Kidney capillary endothelial cell (primary cell): Measurements from ENCODE around the gene TTLL8.
"Not testable (repeated sequence)": the region's sequence is repeated elsewhere in the genome, so short reads cannot be mapped to it uniquely, and the experiment has no call there.

ENCODE experiments used
- DNase-seq: peaks from one replicate; pipeline ENCODE4 v3.0.0-alpha.2; 2018; ENCODE audit warnings: low spot score

TTLL8 gene

DNA sequence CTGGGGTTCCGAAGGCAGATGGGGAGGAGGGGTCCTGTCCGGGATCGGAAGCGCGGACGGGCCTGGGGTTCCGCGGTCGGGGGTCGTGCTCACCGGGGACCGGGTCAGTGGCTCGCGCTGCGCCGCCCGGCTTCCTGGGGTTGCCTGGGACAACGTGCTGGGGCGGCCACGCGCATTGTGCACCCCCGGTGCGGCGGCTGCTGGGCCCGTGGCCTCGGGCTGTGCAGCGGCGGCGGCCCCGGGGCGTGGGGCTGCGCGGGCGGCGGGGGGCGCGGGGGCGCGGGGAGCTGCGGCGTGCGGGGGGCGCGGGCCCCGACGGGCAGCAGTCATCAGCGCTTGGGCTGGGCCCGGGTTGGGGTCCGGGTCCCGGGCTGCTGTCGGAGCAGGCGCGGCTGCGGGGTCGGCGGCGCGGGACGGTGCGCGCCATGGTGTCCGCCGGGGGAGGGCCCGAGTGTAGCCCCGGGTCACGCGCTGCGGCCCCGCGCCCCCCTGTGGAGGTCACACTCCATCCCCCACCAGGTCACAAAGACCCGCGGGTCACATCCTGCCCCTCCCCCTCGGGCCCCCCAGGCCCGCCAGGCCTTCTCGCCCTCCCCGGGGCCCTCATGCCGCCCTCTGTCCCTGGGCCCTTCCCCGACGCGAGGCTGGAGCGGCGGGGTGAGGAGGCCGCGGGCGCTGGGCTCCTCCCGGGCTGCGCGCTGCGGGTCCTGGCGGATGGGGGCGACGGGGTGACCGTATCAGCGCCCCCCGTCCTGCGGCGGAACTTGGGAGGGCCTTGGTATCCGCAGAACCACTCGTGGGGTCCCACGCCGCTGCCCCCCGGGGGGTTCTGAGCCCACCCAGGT lies at the start of gene TTLL8:
TSS of gene TTLL8 (minus strand) at position 238 of the 845 bp plus-strand sequence.
- no peak for DNase-seq

- no peak for DNase-seq
These were observed 49.4 kb upstream of the TTLL8 start for GRCh38 chr22:50107529-50107928.

GRCh38 chr22:50105208-50106100 lies 47.4 kb upstream of the TTLL8 start:
- peak; percentile 73 for DNase-seq

- DNase-seq, result no peak
These were observed 46.0 kb upstream of the TTLL8 start for GRCh38 chr22:50104141-50104544.

DNA sequence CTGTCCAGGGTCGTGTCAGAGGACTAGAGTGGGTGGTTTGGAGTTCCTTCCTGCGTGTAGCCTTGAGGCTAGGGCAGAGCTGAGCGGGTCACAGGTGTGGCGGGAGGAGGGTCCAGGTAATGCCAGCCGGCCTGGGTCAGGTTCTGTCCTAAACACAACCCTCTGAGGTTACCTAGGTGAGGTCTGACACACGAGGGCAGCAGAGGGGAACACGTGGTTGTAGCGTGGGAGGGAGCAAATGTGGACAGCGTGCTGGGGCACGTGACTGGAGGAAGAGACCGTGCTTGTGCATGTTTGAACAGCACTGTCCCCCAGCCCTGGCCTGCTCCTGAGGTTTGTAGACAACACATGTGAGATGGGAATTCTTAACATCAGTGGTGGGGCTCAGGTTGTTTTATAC lies 44.8 kb upstream of the TTLL8 start:
- no peak for DNase-seq

- no peak for DNase-seq
These were observed 43.9 kb upstream of the TTLL8 start for GRCh38 chr22:50101870-50102565.

GRCh38 chr22:50098052-50098451 lies 40.0 kb upstream of the TTLL8 start:
- DNase-seq, result no peak

- no peak for DNase-seq
These were observed 34.2 kb upstream of the TTLL8 start for GRCh38 chr22:50092342-50092741.

DNA sequence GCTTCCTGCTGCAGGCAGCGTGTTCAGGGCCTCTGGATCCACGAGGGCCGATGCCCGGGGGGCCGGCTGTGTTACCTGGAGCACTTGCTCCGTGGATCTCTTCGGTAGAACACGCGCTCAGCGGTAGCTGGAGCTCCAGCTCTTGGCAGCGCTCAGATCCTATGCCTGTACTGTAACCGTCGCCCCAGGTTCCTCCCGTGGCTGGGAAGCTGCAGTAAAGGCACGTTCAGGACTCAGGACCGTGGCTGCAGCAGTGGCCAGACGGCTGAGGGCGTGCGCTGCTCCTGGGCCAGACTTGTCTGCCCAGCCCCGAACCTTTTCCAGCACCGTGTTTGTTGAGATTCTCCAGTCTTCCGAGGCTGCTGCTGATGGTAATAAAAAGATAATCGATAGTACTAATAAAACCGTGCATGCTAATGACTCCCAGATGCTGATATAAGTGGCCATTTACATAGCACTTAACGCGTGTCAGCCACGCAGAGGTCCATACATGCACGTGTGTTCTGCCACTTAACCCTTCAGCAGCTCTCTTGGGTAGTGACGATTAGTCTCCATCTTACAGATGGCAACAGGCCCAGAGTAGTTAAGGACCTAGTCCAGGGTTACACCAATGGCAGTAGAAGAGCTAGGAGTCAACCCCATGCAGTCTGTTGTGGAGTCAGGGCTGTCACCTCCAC lies 33.1 kb upstream of the TTLL8 start:
- no peak for DNase-seq

DNA sequence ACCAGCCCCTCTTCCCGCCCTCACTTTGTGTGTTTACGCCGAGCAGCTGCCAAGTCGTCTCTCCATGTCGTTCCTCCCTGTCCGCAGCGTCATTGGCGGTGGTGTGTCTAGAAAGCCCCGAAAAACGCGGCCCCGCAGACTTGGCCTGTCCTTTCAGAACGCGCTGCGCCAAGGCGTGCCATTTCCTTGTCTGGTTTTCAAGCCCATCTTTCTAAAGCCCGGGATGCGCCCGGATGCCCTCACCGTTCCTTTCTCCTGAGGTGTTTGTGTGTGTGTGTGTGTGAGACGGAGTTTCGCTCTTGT lies 32.3 kb upstream of the TTLL8 start:
- no peak for DNase-seq

- DNase-seq, result peak; percentile 16
These were observed 31.7 kb upstream of the TTLL8 start, which contains the start of gene MOV10L1 for GRCh38 chr22:50089682-50090411. TSS of gene MOV10L1 (plus strand) at chr22:50090006. CDS start at chr22:50090089, 83 bp downstream.

GRCh38 chr22:50089231-50089630 lies 31.1 kb upstream of the TTLL8 start:
- DNase-seq, result no peak

DNA sequence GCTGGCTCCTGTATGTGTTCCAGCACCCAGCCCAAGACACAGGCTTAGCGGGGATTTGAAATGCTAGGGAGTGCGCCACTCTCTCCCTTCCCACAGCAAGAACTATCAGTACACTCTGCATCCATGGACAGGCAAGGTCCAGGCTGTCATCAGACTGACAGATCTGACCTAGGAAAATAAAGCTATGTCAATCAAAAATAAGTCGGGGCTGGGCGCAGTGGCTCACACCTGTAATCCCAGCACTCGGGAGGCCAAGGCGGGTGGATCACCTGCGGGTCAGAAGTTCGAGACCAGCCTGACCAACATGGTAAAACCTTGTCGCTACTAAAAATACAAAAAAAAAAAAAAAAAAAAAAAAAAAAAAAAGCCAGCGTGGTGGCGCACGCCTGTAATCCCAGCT lies 30.0 kb upstream of the TTLL8 start:
- DNase-seq, result no peak

GRCh38 chr22:50087646-50088045 lies 29.5 kb upstream of the TTLL8 start:
- DNase-seq, result no peak

GRCh38 chr22:50086975-50087374 lies 28.9 kb upstream of the TTLL8 start:
- DNase-seq, result not testable (repeated sequence)

DNA sequence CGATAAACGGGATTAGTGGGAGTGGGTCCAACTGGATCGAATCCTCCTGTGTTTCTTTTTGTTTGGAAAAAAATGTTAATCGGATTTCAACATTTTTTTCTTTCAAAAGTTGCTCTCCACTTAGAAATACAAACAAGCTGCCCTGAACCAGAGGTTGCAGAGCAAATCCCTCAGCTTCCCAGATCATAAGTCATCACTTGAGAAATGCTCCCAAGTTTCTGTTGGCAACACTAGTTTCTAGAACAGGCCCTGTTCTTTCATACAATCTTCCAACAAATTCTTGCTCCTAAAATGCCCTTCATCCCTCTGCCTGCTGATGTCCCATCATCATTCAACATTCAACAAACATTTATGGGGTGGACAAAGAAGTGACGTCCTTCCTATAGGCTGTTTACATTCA lies 28.4 kb upstream of the TTLL8 start:
- no peak for DNase-seq

DNA sequence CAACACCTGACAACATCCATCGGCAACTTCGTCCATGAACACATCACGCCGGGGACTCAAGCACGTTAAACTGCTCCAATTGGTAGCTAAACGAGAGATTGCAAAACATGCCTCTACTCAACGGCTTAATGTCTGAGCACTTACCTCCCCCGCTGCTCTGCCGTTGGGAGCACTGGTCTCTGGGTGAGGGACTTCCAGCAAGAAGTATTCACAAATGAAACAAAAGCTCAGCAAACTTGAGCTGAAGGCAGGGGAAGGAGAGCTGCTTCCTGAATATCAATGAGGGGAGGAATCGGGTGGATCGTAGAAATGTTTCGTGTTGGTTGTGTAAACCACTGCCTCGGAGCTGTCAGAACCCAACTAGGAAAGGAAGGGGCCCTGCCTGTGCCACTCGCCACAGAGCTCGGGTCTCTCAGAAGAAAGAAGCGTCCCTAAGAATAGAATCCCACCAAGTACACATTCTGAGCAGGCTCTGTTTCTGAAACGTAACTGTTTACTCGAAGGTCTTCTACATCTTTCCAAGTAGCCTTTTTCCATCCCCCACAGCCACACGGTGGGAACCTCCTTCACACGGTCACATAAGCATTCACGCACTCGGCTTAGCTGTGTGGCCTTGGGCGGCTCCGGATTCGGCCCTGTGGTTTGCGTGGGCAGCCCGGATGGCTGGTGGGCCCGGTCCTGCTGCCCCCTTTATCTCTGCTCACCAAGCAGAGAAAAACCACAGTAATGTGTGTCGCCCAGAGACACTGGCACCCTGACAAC lies 27.3 kb upstream of the TTLL8 start, which contains the start of gene MLC1:
TSS of gene MLC1 (minus strand) at position 216 of the 762 bp plus-strand sequence. CDS start 524 bp downstream, outside the sequence.
- no peak for DNase-seq

GRCh38 chr22:50084614-50085021 lies 26.5 kb upstream of the TTLL8 start:
- no peak for DNase-seq

- DNase-seq, result no peak
These were observed 26.0 kb upstream of the TTLL8 start for GRCh38 chr22:50084080-50084477.

DNA sequence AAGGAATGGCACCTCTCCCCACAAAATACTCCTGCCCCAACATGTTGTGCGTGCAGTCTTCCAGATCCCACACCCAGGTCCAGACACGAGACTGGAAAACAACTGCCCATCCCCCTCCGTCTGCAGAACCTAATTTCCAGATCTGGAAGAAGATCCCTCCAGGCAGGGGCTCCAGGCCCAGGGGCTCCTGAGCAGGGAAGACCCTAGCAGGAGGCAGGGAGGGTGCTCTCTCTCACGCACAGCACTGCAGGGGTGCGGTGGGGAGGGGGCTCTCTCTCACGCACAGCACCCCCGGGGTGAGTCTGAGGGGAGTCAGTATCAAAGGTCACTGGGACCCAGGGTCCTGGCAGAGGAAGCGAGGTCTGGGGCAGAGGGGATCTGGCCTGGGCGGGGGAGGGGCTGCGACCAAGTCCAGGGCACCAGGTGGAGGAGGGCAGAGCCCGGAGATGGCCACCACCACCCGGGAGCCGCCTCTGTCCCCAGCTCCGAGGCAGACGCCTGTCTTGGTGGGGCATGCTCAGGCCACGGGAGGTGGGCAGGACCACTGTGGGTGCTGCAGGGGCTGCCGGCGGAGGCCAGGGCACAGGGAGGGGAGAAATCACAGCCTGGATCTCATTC lies 25.5 kb upstream of the TTLL8 start:
- DNase-seq, result no peak
